HG03066 (cell line): Measurements from ENCODE around the gene PDE2A.

Source experiments
- ATAC-seq: cut with Tn5 transposase; IDR thresholded peaks from one replicate; pipeline ENCODE4 v1.9.1; 2021; ENCODE audit warnings: low read depth; ENCODE audit not compliant: unreplicated experiment

PDE2A gene

DNA sequence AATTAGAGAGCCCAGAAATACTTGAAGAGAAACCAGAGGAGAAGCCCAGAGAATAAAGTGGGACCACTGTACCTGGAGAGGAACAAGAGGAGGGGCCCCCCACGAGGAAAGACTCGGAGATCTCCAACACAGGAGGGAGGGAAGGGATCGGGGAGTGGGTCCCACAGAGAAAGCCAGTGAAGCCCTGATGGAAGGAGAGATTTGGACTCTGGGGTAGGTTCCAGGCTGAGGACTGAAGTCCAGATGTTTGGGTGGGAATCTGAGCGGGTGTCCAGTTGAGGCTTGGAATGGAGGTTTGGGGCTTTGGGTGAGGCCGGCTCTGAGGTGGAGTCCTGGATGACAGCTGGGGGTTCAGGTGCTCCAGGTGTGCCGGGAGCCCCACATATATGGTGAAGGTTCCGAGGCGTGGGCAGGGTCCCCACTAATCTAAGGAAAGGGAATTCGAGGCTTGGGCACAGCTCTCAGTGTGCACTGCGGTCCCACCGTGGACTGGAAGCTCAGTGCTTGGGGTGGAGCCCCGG, 32.6 kb downstream of the PDE2A start:
- ATAC-seq, result no peak

DNA sequence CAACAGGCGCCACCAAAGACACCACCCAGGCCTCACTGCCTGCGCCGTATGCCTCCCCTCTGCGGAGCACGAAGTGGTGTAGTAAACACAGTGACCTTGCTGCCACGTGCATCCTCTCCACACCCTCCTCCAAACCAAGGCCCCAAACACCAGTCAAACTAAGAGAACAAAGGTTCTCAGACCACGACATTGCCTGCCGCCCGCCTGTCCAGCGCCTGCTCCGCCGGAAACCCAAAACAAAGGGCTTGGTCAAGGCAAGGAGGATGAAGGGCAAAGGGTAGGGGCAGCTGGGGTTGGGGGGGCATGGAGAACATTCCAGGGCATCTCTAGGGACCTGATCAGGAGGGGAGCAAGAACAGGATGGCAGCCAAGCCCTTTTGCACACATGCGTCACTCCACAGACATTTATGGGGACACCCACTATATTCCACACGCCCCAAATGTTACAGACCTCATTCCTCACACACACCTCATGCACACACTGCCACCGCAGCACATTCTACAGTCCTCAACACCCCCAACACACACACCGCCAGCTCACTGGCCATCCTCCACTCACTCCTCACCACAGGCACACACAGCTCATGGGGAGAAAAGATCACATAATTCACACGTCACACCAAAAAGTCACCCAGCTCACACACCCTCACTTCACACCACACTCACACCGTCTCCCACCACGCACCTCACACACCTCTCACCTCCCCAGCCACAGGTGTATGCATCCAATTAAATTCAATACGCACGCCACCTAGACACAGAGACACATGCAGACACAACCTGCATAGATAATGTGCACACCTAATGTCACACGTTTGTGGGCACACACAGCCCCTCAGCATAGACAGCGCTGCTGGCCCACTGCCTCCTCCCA, 34.5 kb downstream of the PDE2A start:
- no peak for ATAC-seq

DNA sequence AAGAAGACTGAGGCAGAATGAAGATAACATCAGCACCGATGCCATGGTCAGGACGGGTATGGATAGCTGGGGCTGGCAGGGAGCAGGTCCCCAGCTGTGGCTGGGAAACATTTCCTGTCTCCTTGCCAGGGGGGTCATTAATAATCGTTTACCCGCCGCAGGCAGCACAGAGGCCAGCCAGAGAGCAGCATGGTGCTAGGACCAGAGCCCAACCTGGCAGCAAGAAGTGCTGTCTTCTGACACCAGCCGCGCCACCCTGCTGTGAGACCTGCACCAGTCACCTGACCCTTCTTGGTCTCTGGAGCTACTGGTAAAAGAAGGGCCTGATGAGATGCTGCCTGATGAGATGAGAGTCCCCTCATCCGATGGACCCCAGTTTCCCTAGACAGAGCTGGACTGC, 36.3 kb downstream of the PDE2A start:
- ATAC-seq, result no peak

DNA sequence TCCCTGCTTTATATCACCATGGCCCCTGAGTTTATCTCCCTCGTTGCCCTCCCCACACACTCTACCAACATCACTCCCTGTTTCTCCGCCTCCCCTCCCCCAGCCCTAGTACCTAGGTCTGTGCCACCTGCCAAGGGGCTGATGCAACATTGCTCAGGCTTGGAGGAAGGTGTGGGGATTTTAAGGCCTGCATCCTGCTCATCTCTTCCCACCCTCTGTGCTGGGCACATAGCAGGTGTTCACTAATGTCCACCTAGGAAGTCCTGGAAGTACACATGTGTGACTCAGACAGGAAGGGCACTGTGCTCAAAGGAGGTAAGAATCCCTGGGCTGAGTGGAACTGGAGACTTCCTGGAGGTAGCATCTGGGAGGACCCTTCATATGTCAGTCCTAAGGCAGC, 37.0 kb downstream of the PDE2A start:
- no peak for ATAC-seq

DNA sequence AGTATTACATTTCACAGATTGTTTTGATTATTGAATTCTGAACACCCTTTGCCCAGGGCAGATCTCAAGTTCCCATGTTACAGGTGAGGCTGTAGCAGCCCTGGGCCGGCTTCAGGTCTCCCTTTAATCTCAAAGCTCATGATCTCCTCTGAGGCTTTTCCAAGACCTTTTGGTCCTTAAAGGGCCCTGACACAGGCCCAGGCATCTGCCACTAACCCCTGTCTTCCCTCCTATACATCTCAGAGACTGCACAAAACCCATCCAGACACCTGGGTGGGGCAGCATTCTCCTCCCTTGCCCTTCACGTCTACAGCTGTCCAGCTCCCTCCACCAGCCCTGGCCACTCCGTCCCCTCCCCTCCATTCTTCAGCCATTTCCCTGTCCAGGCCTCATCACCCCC, 37.8 kb downstream of the PDE2A start:
- no peak for ATAC-seq

DNA sequence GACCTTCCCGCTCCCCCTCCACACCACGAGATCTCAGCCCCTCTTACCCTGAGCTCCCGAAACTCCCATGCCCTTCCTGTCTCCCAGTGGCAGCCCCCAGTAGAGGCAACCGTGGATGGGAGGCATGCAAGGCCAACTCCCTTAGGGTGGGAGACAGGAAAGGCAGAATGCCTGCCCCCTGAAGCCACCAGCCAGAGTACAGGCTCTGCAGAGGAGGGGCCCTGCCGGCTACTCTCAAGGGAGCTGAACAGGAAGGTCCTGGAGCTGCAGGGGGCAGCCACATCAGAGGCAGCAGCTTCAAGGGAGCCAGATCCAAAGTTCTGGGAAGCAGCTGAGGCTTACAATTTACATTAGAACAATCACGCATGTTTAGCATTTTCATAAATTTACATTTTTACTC, 38.3 kb downstream of the PDE2A start:
- ATAC-seq, result no peak

DNA sequence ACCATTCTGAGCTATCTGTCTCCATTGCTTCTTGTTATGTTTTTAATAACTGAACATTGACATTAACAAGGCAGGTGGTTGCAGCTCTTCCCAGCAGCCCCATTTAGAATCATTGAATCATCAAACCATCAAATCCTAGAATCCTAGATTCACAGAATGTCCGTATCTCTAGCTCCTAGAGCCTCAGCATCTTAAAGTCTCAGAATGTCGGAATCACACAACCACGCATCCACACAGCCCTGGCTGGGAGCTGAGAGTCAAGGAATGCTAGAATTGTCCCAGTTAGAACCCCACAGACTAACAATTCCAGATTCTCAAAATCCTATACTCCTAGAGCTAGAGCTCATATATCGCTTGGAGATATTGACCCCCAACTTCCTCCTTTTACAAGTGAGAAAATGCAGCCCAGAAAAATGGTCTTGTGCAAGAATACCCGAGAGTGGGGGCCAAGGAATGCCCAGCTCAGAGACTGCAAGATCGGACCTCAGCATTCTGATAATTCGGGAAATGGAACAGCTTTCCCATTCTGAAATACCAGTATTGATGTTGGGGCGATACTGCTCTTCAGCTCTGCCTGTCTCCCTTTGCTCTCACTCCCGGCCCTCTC, 38.8 kb downstream of the PDE2A start:
- ATAC-seq, result no peak

DNA sequence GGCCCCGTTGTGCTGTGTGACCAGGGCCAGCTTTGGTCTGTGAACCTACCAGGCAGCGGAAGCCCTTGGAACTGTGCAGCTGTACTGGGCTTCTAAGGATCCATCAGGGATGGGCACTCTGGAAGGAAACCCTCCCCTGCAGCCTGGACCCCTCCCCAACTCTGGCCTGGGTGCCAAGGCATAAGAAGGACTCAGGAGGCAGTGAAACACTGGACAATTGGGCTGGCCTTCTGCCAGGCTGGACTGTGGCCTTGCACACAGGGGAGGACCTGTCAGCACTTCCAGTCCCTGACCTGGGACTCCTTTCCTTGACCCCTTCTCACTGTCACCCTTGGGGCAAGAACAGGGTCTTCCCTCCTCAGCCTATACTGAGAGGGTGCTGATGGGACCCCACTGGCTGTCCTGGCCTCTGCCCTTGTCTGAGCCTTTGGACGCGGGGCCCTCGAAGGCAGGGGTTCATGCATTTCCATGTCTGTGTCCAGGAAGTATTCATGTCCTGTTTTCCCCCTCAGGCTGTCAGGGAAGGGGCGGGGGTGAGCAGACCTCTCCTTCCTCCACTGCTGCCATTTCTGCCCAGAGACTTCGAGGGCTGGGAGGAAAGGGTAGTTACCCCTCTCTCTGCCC, 39.6 kb downstream of the PDE2A start:
- no peak for ATAC-seq

DNA sequence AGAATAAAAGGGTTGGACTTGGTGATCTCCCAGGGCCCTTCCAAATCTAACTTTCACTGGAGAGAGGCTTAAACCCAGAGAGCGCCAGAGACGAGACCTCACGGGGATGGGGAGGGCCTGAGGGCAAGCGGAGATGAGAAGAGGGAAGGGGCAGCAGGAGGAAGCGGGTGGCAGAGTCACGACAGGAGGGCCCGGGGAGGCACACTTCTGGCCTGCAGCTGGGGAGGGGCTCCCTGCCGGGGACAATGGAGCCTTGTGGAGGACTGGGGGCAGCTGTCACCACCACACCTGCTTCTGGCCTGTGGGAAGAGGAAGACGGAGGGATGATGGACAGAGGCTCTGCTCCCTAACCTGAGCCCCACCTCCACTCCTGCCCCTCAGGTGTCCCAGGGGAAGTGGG, 40.2 kb downstream of the PDE2A start:
- no peak for ATAC-seq

DNA sequence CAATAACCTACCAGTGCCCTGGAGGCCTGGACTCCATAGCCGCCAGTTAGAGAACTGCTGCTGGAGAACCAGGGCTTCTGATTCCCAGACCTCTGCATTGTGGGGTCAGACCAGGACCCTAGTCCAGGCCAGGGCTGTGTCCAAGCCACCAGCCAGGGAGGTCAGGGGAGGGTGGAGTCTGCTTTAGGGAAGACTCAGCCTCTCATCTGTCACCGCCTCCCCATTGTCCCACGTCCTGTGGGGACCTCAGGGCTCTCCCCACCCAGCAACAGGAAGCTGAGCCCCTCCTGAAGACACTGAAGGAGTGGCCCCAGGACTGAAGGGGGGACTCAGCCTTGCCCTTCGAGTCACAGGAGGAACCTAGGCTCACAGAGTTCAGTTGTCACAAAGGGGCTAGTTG, 41.2 kb downstream of the PDE2A start:
- no peak for ATAC-seq

DNA sequence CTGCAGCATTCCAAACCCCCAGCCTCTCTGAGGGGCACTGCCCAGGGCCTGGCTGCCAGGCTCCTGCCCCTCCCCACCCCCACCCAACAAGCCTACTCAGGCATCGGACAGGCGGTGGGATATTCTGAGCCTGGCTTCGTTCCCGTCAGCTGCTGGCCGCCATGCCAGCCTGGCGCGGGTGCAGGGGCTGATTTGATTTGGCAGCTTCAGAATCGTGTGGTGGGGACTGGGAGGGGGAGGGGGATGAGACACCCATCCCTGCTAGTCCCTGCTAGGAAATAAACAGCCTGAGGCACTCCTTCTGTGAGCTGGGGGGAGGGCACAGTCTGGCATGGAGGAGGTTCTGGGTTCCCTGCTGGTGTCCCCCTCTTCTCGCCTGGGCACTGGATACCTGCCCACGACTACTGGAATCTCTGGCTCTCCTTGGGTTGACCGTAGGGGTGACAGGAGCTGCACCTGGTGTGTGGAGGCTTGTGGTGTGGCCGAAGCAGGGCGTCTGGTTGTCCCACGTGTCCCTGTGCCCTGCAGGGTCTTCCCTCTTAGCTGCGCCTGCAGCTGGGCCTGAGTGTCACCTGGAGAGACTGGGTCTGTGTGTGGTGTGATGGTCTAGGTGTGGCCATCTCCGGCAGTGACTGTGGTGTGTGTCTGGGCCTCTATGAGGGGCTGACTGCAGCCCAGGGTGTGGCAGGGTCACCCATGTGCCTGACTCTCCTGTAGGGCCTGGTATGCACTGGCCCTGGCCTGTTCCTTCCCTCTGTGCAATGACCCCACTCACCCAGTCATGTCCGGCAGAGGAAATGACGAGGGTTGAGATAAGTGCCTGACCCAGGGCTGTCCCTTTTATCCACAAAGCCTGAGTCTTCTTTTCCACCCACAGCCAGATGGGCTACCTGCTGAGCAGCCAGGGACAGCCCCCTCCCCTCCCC, 42.2 kb downstream of the PDE2A start:
- no peak for ATAC-seq

DNA sequence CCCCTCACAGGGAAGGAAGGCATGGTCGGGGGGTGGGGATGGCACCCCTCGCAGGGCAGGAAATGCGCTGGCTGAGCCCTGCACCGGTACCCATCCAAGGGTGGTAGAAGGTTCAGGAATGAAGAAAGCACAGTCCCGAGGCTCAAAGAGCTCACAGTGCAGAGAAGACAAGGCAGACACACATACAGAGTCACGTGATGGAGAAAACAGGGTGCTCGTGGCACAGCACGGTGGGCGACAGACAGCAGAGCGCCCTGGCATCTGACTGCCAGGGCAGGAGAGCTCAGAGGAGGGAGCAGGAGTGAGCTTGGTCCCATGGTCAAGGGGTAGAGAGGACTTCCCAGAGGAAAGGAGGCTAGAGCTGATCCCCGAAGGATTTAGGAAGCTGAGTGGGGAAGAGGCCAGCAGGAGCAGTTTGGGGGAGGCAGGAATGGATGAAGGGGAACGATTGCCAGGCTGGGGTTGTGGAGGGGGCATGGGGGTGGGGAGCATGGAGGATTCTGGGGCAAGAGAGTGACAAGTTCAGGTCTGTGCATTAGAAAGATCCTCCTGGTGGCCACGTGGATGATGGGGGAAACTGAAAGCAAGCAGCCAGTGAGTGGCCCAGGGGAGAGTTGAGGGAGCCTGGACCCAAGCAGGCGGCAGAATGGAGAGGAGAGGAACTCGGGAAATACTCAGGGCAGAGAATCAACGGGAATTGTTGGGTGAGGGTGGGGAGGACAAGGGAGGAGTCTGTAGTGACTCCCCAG, 43.9 kb downstream of the PDE2A start:
- ATAC-seq, result no peak

DNA sequence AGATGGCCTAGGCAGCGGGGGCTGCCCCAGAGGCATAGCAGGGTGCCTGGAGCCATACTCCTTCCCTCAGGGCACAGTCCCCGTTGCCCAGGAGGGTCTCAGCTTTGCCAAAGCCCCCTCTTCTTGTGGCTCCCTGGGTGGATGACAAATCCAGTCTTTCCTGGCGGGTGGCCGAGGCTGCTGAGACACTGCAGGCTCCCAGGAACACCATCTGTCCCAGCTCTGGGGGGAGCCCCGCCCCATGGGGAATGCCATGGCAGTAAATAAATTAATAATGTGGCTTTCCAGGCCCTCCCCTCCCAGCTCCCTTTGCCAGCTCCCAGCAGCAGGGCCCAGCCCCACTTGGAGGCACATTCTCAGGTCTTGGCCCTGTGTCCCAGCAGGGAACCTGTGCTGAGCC, 45.0 kb downstream of the PDE2A start:
- ATAC-seq, result no peak

DNA sequence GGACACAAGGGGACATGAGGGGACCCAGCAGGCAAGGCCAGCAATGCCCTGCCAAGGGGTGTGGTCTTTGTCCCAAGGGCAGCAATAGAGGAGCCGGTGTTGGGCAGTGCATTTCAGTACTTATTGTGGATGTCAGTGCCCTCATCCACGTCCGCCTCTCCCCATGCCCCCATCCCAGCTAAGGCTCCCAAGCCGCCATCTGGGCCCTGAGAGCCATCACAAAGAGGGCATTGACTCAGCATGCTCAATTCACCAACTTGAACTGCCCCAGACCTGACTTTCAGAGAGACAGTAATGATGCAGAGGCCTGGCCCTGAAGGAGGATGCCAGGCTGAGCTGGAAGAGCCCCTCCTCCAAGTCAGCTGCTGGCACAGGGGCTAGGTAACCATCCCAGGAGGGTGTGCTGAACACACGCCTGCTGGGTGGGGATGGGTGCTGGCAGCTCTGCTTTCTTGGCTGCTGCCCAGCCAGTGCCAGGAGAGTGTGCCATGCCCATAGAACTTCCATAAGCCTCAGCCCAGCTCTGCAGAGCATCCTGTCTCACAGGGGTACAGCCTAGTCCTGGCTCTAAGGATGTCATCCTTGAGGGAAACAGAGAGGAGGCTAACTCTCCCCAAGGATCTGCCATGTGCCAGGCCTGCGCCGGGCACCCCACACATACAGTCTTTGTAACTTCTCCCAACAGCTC, 46.5 kb downstream of the PDE2A start:
- ATAC-seq, result no peak

DNA sequence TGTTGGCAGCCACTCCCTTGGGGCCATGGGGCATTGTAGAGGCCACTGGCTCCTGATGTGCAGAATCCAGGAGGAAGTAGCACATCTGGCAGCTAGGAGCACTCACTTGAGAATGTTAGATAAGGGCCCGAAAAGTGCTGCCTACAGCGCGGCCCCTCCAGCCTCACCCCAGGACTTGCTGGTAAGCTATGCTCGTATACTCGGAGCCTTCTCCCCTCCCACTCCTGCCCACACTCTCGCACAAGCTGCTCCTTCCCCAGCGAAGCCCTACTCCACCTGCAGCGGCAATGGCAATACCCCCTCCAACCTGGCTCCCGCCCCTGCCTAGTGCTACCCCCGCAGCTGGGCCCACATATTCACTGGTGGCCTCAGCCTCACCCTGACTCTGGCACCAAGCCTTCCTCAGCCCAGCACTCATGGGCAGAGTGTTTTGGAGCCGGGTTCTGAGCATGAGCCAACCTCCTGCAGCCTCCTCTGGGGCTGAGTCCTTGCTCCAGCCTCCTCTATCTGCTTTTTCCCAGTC, 47.7 kb downstream of the PDE2A start:
- no peak for ATAC-seq

DNA sequence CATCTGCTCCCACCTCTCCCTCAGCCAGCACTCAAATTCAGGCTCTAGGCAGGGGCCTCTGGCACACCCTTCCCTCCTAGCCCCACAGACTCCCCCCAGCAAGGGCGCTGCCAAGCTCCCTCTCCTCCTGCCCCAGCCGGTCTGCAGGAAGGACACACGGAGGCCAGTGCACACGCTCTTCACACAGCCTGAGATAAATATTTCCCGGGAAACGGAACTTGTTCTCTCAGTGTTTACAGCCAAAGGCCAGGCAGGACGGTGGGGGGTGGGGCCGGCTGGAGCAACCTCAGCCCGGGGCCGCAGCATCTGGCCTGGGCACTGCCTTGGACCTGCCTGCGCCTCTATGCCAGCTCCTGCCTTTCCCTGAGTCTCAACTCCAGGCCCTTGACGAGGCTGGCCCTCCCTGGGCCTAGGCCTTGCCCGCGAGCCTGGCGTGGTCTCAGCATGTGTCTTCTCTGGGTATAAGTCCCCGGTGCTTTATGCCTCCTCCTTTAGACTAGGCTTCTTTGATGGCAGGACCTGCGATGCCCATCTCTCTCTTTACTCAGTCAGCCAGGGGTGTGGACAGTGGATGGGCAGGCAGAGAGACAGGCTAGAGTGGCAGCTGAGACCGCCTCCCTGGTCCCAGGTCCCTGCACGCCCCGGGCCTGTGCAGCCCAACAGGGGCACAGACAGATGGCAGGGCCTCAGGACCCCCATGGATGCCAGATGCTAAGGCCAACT, 48.4 kb downstream of the PDE2A start:
- no peak for ATAC-seq

DNA sequence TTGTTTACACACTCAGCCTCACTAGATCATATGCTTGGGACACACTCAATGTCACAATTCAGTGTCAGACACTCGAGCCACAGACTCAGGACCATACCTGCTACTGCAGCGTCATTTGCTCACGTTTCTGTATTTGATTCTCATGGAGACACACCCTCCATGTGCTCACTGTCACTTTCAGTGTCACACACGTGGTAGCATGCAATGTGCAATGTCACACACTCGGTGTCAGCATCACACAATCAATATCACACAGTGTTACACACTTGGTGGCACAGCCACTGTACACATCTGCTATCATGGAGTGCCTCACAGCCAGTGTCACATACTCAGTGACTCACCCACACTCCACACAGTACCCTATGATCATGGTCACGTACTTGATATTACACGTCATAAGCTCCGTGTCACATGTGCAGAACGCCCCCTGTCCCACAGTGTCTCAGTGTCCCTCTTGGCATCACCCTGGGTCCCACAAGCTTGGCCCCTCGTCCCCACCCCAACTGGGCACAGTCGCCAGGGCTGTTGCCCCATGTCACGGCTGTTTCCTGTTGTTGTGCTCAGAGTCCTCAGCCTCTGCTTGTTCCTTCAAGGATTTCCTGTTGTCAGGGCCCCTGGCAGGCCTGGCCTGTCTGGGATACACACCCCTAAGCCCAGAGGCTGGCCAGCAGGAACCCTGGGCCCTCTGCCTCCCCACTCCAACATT, 49.6 kb downstream of the PDE2A start:
- ATAC-seq, result no peak

DNA sequence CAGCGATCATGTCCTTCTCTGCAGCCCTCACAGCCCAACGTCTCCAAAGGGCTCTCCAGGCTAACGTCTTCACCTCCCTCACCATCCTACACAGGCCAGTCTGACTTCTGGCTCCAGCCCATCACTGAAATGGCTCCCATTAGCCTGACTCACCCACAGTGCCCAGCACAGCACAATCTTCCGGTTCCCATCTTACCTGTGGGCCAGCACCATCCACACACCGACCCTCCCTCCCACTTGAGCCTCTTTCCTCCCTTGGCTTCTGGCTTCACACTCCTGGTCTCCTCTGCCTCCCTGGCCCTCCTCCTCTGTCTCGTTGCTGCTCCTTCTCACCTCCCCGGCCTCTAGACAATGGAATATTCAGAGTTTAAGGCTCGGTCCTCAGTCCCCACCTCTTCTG, 51.2 kb downstream of the PDE2A start:
- no peak for ATAC-seq
